SU-DHL-6 (cell line): ENCODE measurements around the gene TRIP13.

ENCODE experiments used
- H2AFZ ChIP-seq: fragments of 200-600 bp; sonication (generic); 2 replicates; pipeline ENCODE4 v1.6.1; 2014; ENCODE audit warnings: low read depth, mild to moderate bottlenecking, moderate library complexity, mixed read lengths, antibody characterized with exemption, low read length; ENCODE audit not compliant: severe bottlenecking
- H3F3A ChIP-seq: fragments of 200-600 bp; shearing (Covaris generic); 2 replicates; pipeline ENCODE4 v1.6.0; 2016; ENCODE audit warnings: antibody characterized with exemption, mild to moderate bottlenecking; ENCODE audit not compliant: insufficient read depth
- H3K27ac ChIP-seq: fragments of 200-600 bp; sonication (generic); 2 replicates; pipeline ENCODE4 v1.5.1; 2016; ENCODE audit warnings: low read depth, mild to moderate bottlenecking, low read length, moderate library complexity, mixed read lengths
- H3K27me3 ChIP-seq: fragments of 200-600 bp; sonication (generic), shearing (Covaris generic); 2 replicates; pipeline ENCODE4 v1.6.0; 2014; ENCODE audit warnings: mild to moderate bottlenecking, low read length
- H3K36me3 ChIP-seq: fragments of 200-600 bp; sonication (generic); 2 replicates; pipeline ENCODE4 v1.6.1; 2014; ENCODE audit warnings: mild to moderate bottlenecking, low read length, mixed read lengths
- H3K4me2 ChIP-seq: fragments of 300-600, 200-600 bp; shearing (Covaris generic), sonication (generic); 2 replicates; pipeline ENCODE4 v1.6.0; 2014; ENCODE audit warnings: low read length, low read depth, mild to moderate bottlenecking; ENCODE audit not compliant: poor library complexity, severe bottlenecking
- H3K4me3 ChIP-seq: fragments of 200-600 bp; sonication (generic); 2 replicates; pipeline ENCODE4 v1.5.1; 2014; ENCODE audit warnings: antibody characterized with exemption, low read length, mild to moderate bottlenecking, mixed read lengths; ENCODE audit not compliant: insufficient read depth, poor library complexity, severe bottlenecking
- H3K79me2 ChIP-seq: fragments of 200-600 bp; sonication (generic); 2 replicates; pipeline ENCODE4 v1.6.1; 2014; ENCODE audit warnings: mild to moderate bottlenecking, low read length, moderate library complexity; ENCODE audit not compliant: insufficient read depth
- H3K9ac ChIP-seq: fragments of 200-600 bp; sonication (generic); 2 replicates; pipeline ENCODE4 v1.7.0; 2014; ENCODE audit warnings: mild to moderate bottlenecking, low read length
- H3K9me2 ChIP-seq: fragments of 200-600 bp; sonication (generic); replicated peaks from 2 replicates; pipeline ENCODE4 v1.6.1; 2014; ENCODE audit warnings: low read length; ENCODE audit not compliant: insufficient read depth
- H3K9me3 ChIP-seq: fragments of 200-600 bp; sonication (generic); 2 replicates; pipeline ENCODE4 v1.6.1; 2014; ENCODE audit warnings: low read length, mixed read lengths; ENCODE audit not compliant: insufficient read depth
- H4K20me1 ChIP-seq: fragments of 200-600 bp; sonication (generic); 2 replicates; pipeline ENCODE4 v1.6.1; 2014; ENCODE audit warnings: low read depth, mild to moderate bottlenecking, antibody characterized with exemption, low read length, moderate library complexity, mixed read lengths
- CTCF ChIP-seq: fragments of 200-600 bp; sonication (generic); IDR thresholded peaks from one replicate; pipeline ENCODE4 v1.5.1; 2017; ENCODE audit warnings: antibody characterized with exemption, mild to moderate bottlenecking, low read length, moderate library complexity; ENCODE audit not compliant: insufficient read depth, poor library complexity, severe bottlenecking
- EZH2phosphoT487 ChIP-seq: fragments of 200-600 bp; sonication (generic), shearing (Covaris generic); conservative IDR thresholded peaks from 2 replicates; pipeline ENCODE4 v1.6.1; 2018; ENCODE audit warnings: mild to moderate bottlenecking, antibody characterized with exemption, low read length, moderate library complexity, mixed read lengths

The TRIP13 gene

DNA sequence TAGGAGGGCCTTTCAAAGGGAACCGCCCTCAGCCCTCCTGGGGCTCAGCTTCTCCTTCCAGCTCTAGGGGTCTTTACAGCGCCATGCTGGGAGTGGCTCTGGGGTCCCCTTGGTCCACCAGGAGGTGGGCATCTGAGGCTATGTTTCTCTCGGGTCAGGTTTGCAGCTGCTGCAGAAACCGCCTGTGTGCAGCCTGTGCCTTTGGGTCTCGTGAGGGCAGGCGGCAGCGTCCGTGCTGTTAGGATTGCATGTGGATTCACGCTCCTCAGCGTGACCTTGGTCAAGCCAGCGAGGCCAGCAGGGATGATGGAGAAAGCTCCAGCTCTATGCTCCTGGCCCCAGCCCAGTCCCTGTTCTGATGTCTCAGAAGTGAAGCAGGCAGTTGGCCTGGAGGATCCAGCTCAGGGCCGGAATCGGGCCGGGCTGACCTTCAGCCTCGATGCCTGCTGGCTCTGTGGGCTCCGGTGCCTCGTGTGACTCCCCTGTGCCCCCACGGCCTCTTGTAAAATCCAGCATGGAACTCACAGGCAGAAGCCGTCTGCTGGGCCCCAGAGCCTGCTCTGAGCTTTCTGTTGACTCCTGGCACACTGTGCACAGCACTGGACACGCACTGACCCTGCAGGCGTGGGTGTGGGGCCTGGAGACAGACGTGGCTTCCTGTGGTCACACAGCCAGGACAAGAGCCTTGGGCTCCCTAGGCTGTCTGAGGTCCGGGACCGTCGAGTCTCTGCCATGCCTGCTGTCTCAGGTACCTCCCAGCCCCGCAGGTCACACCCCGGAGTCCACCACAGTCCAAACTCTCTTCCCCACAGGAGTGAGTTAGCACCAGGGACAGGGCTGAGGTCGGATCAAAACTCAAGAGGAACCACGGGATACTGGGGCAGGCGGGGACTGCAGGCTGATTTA lies 54.3 kb downstream of the TRIP13 start:
- H3K27ac ChIP-seq: no peak overlapping the region
- H3K36me3 ChIP-seq: no peaks in the 10 kb centered on the region
- no peaks in the 10 kb centered on the region for H3F3A ChIP-seq
- H3K9me3 ChIP-seq: no peaks in the 10 kb centered on the region
- H3K9me2 ChIP-seq: no peaks in the 10 kb centered on the region
- H4K20me1 ChIP-seq: no peaks in the 10 kb centered on the region
- no peaks in the 10 kb centered on the region for H3K27me3 ChIP-seq
- no peaks in the 10 kb centered on the region for H3K79me2 ChIP-seq
- TF ChIP-seq EZH2phosphoT487: no peak
- no peak for TF ChIP-seq CTCF
- H2AFZ ChIP-seq: no peak overlapping the region
- H3K4me3 ChIP-seq: no peak overlapping the region
- no peak overlapping the region for H3K9ac ChIP-seq
- no peak overlapping the region for H3K4me2 ChIP-seq

- Histone ChIP-seq H3F3A (no peaks in the 10 kb centered on the region), H3K27me3 (no peaks in the 10 kb centered on the region), H3K9ac (no peak overlapping the region), H3K4me3 (no peak overlapping the region), H3K36me3 (no peaks in the 10 kb centered on the region), H3K79me2 (no peaks in the 10 kb centered on the region), H2AFZ (no peak overlapping the region), H3K27ac (no peak overlapping the region), H3K9me2 (no peaks in the 10 kb centered on the region), H4K20me1 (no peaks in the 10 kb centered on the region), H3K4me2 (no peak overlapping the region), H3K9me3 (no peaks in the 10 kb centered on the region)
- TF ChIP-seq CTCF (no peak), EZH2phosphoT487 (no peak)
These were observed 55.2 kb downstream of the TRIP13 start for GRCh38 chr5:947626-948471.

- Histone ChIP-seq H3K27me3 (no peaks in the 10 kb centered on the region), H3F3A (no peaks in the 10 kb centered on the region), H2AFZ (no peak overlapping the region), H3K27ac (no peak overlapping the region), H4K20me1 (no peaks in the 10 kb centered on the region), H3K4me3 (no peak overlapping the region), H3K9me2 (no peaks in the 10 kb centered on the region), H3K9ac (no peak overlapping the region), H3K9me3 (no peaks in the 10 kb centered on the region), H3K4me2 (no peak overlapping the region), H3K79me2 (no peaks in the 10 kb centered on the region), H3K36me3 (no peaks in the 10 kb centered on the region)
- TF ChIP-seq CTCF: no peak
- TF ChIP-seq EZH2phosphoT487: no peak
These were observed 56.0 kb downstream of the TRIP13 start for GRCh38 chr5:948472-949274.
